ENCODE measurements around the gene GAL3ST3.

DNA sequence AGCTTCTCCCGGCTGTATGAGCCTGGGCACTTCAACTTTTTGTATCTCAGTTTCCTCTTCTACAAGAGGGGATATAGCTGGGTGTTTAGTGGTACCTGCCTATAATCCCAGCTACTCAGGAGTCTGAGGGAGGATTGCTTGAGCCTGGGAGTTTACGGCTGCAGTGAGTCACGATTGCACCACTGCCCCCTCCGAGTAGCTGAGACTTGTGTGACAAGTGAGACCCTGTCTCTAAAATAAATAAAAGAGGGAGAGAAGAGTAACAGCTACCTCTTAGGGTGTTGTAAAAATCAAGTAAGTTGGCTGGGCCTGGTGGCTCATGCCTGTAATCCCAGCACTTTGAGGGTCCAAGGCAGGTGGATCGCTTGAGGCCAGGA lies 12.6 kb downstream of the GAL3ST3 start:
- TF ChIP-seq, protein P1, sequence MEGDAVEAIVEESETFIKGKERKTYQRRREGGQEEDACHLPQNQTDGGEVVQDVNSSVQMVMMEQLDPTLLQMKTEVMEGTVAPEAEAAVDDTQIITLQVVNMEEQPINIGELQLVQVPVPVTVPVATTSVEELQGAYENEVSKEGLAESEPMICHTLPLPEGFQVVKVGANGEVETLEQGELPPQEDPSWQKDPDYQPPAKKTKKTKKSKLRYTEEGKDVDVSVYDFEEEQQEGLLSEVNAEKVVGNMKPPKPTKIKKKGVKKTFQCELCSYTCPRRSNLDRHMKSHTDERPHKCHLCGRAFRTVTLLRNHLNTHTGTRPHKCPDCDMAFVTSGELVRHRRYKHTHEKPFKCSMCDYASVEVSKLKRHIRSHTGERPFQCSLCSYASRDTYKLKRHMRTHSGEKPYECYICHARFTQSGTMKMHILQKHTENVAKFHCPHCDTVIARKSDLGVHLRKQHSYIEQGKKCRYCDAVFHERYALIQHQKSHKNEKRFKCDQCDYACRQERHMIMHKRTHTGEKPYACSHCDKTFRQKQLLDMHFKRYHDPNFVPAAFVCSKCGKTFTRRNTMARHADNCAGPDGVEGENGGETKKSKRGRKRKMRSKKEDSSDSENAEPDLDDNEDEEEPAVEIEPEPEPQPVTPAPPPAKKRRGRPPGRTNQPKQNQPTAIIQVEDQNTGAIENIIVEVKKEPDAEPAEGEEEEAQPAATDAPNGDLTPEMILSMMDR (IDR thresholded peaks at IDR 0.05) = no peak
- no peak for TF ChIP-seq POLR2A (IDR thresholded peaks at IDR 0.05)

Data from body of pancreas (tissue), 4 donors.